H1 (cell line): ENCODE data around the gene FUT4. TPM values are rescaled to one million over a fixed set of nuclear protein-coding genes. Genes with fewer than 3 reads are reported as not detected.

Experiments used
- CTBP2 ChIP-seq: IDR thresholded peaks from 2 replicates; pipeline ENCODE4 v1.7.0; 2011; ENCODE audit warnings: borderline replicate concordance, mild to moderate bottlenecking, moderate library complexity, mixed read lengths, low read length; ENCODE audit not compliant: insufficient read depth, insufficient read length
- JUN ChIP-seq: IDR thresholded peaks from 2 replicates; pipeline ENCODE4 v1.6.1; 2011; ENCODE audit warnings: low read depth, mild to moderate bottlenecking, improper control_type of control experiment, low read length
- SP4 ChIP-seq: IDR thresholded peaks from 2 replicates; pipeline ENCODE4 v1.6.1; 2012; ENCODE audit warnings: low read length, inconsistent platforms
- polyA plus RNA-seq, 7 experiments: library from polyadenylated mRNA; depleted of rRNA in 3 of 7; stranded (reverse) in 5 of 7; unstranded in 2 of 7; fragments of >200 nt in 5 of 7; fragments of 200-250 nt in 2 of 7; gene quantifications; 1 replicate in 5 of 7; 2 replicates in 1 of 7; 4 replicates in 1 of 7; pipeline versions ENCODE4 v1.2.1 to v1.2.3, GENCODE V29; 2011 to 2013; ENCODE audit warnings: missing spikeins in 2 of 7, mixed read lengths in 2 of 7
- total RNA-seq: library from RNA; stranded (reverse); fragmentation: NEBNext Ultra II Directional; extraction: Animal tissue kit (Norgen Biotek cat#: 25700); gene quantifications from 2 replicates; pipeline ENCODE4 v1.2.1, GENCODE V29; 2021
- TF ChIP-seq, protein P1 (sequence below): fragments of 300-600 bp; sonication (generic); IDR thresholded peaks from 2 replicates; pipeline ENCODE4 v1.7.1; 2012; ENCODE audit warnings: low read length, moderate library complexity, mild to moderate bottlenecking, inconsistent platforms; ENCODE audit not compliant: insufficient replicate concordance

FUT4 gene
- total and polyA plus RNA-seq, 2 of the 8 experiments (the other 6 are each of a cell fraction or from before 2014, with no cell fraction given) = 2.6 to 8.0 TPM

DNA sequence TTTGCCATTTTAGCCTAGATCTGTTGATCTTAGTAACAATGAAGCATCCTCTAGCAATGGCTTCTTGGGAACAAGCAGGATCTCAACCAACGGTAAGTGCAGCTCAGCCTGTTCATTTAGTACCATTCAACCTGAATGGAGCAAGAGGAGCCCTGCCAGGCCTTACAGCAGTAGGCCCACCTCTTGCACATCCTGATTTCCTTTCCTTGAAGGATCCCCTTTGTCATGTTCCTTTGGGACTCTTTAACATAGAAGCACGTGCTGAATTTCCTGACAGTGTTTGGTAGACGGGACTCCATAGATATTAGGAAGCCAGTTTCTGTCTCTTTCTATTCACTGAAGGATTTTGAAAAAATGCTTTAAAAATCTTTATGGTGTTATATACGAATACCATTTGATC lies 25.0 kb downstream of the FUT4 start (continued):
- TF ChIP-seq, protein P1, sequence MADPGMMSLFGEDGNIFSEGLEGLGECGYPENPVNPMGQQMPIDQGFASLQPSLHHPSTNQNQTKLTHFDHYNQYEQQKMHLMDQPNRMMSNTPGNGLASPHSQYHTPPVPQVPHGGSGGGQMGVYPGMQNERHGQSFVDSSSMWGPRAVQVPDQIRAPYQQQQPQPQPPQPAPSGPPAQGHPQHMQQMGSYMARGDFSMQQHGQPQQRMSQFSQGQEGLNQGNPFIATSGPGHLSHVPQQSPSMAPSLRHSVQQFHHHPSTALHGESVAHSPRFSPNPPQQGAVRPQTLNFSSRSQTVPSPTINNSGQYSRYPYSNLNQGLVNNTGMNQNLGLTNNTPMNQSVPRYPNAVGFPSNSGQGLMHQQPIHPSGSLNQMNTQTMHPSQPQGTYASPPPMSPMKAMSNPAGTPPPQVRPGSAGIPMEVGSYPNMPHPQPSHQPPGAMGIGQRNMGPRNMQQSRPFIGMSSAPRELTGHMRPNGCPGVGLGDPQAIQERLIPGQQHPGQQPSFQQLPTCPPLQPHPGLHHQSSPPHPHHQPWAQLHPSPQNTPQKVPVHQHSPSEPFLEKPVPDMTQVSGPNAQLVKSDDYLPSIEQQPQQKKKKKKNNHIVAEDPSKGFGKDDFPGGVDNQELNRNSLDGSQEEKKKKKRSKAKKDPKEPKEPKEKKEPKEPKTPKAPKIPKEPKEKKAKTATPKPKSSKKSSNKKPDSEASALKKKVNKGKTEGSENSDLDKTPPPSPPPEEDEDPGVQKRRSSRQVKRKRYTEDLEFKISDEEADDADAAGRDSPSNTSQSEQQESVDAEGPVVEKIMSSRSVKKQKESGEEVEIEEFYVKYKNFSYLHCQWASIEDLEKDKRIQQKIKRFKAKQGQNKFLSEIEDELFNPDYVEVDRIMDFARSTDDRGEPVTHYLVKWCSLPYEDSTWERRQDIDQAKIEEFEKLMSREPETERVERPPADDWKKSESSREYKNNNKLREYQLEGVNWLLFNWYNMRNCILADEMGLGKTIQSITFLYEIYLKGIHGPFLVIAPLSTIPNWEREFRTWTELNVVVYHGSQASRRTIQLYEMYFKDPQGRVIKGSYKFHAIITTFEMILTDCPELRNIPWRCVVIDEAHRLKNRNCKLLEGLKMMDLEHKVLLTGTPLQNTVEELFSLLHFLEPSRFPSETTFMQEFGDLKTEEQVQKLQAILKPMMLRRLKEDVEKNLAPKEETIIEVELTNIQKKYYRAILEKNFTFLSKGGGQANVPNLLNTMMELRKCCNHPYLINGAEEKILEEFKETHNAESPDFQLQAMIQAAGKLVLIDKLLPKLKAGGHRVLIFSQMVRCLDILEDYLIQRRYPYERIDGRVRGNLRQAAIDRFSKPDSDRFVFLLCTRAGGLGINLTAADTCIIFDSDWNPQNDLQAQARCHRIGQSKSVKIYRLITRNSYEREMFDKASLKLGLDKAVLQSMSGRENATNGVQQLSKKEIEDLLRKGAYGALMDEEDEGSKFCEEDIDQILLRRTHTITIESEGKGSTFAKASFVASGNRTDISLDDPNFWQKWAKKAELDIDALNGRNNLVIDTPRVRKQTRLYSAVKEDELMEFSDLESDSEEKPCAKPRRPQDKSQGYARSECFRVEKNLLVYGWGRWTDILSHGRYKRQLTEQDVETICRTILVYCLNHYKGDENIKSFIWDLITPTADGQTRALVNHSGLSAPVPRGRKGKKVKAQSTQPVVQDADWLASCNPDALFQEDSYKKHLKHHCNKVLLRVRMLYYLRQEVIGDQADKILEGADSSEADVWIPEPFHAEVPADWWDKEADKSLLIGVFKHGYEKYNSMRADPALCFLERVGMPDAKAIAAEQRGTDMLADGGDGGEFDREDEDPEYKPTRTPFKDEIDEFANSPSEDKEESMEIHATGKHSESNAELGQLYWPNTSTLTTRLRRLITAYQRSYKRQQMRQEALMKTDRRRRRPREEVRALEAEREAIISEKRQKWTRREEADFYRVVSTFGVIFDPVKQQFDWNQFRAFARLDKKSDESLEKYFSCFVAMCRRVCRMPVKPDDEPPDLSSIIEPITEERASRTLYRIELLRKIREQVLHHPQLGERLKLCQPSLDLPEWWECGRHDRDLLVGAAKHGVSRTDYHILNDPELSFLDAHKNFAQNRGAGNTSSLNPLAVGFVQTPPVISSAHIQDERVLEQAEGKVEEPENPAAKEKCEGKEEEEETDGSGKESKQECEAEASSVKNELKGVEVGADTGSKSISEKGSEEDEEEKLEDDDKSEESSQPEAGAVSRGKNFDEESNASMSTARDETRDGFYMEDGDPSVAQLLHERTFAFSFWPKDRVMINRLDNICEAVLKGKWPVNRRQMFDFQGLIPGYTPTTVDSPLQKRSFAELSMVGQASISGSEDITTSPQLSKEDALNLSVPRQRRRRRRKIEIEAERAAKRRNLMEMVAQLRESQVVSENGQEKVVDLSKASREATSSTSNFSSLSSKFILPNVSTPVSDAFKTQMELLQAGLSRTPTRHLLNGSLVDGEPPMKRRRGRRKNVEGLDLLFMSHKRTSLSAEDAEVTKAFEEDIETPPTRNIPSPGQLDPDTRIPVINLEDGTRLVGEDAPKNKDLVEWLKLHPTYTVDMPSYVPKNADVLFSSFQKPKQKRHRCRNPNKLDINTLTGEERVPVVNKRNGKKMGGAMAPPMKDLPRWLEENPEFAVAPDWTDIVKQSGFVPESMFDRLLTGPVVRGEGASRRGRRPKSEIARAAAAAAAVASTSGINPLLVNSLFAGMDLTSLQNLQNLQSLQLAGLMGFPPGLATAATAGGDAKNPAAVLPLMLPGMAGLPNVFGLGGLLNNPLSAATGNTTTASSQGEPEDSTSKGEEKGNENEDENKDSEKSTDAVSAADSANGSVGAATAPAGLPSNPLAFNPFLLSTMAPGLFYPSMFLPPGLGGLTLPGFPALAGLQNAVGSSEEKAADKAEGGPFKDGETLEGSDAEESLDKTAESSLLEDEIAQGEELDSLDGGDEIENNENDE = no peak
- TF ChIP-seq SP4 (no peak), JUN (no peak), CTBP2 (no peak)
